Mesendoderm (in vitro differentiated cells): ENCODE results near the gene LUC7L3.
A peak's percentile ranks its signal among the peaks of the same experiment; 100 is the strongest.

Experiments used
- DNase-seq: peaks from one replicate; pipeline ENCODE4 v3.0.0; 2013
- H2AK5ac ChIP-seq: 2 replicates; pipeline ENCODE4 v1.6.1; 2013; ENCODE audit warnings: low read length, inconsistent platforms
- H2BK120ac ChIP-seq: 2 replicates; pipeline ENCODE4 v1.6.1; 2013; ENCODE audit warnings: low read depth, mild to moderate bottlenecking, low read length, moderate library complexity, mixed read lengths
- H2BK15ac ChIP-seq: replicated peaks from 2 replicates; pipeline ENCODE4 v1.6.1; 2013; ENCODE audit warnings: low read depth, mild to moderate bottlenecking, moderate library complexity
- H2BK5ac ChIP-seq: 2 replicates; pipeline ENCODE4 v1.6.1; 2013; ENCODE audit warnings: low read length, inconsistent platforms
- H3K18ac ChIP-seq: 2 replicates; pipeline ENCODE4 v1.6.1; 2013; ENCODE audit warnings: mild to moderate bottlenecking, low read length, mixed read lengths
- H3K23ac ChIP-seq: one replicate; pipeline ENCODE4 v1.6.1; 2013; ENCODE audit warnings: low read length
- H3K27ac ChIP-seq: 2 replicates; pipeline ENCODE4 v1.5.1; 2013; ENCODE audit warnings: low read depth, mild to moderate bottlenecking, inconsistent platforms, low read length, moderate library complexity
- H3K27me3 ChIP-seq: 2 replicates; pipeline ENCODE4 v1.6.1; 2013; ENCODE audit warnings: low read length, control low read depth, mild to moderate bottlenecking, inconsistent platforms; ENCODE audit not compliant: insufficient read depth, poor library complexity
- H3K36me3 ChIP-seq: 2 replicates; pipeline ENCODE4 v1.6.1; 2013; ENCODE audit warnings: low read length, inconsistent platforms; ENCODE audit not compliant: control insufficient read depth, insufficient read depth
- H3K4ac ChIP-seq: one replicate; pipeline ENCODE4 v1.6.1; 2013; ENCODE audit warnings: low read depth, mild to moderate bottlenecking, low read length, moderate library complexity
- H3K4me1 ChIP-seq: 2 replicates; pipeline ENCODE4 v1.6.1; 2013; ENCODE audit warnings: low read depth, low read length, inconsistent platforms; ENCODE audit not compliant: control insufficient read depth
- H3K4me2 ChIP-seq: 2 replicates; pipeline ENCODE4 v1.6.1; 2013; ENCODE audit warnings: low read length
- H3K4me3 ChIP-seq: 2 replicates; pipeline ENCODE4 v1.5.1; 2013; ENCODE audit warnings: mild to moderate bottlenecking, low read length
- H3K56ac ChIP-seq: one replicate; pipeline ENCODE4 v1.6.1; 2013; ENCODE audit warnings: low read length
- H3K79me1 ChIP-seq: 2 replicates; pipeline ENCODE4 v1.6.1; 2013; ENCODE audit warnings: low read length, inconsistent platforms
- H3K79me2 ChIP-seq: 2 replicates; pipeline ENCODE4 v1.6.1; 2013; ENCODE audit warnings: mild to moderate bottlenecking, low read length; ENCODE audit not compliant: control insufficient read depth, insufficient read depth
- H3K9ac ChIP-seq: 2 replicates; pipeline ENCODE4 v1.6.1; 2013; ENCODE audit warnings: low read length, inconsistent platforms
- H4K5ac ChIP-seq: one replicate; pipeline ENCODE4 v1.6.1; 2013; ENCODE audit warnings: low read length
- H4K8ac ChIP-seq: one replicate; pipeline ENCODE4 v1.6.1; 2013; ENCODE audit warnings: low read depth, mild to moderate bottlenecking, control low read depth, low read length, moderate library complexity
- WGBS: extraction: QIAGEN DNeasy Blood & Tissue Kit; methylation state at CpG from one replicate; pipeline ENCODE4 v1.1.7; 2013; ENCODE audit warnings: low lambda C conversion rate, missing lambda C conversion rate; ENCODE audit not compliant: insufficient coverage; ENCODE audit errors: extremely low coverage; 5-methylcytosine and 5-hydroxymethylcytosine counted together

The LUC7L3 gene

DNA sequence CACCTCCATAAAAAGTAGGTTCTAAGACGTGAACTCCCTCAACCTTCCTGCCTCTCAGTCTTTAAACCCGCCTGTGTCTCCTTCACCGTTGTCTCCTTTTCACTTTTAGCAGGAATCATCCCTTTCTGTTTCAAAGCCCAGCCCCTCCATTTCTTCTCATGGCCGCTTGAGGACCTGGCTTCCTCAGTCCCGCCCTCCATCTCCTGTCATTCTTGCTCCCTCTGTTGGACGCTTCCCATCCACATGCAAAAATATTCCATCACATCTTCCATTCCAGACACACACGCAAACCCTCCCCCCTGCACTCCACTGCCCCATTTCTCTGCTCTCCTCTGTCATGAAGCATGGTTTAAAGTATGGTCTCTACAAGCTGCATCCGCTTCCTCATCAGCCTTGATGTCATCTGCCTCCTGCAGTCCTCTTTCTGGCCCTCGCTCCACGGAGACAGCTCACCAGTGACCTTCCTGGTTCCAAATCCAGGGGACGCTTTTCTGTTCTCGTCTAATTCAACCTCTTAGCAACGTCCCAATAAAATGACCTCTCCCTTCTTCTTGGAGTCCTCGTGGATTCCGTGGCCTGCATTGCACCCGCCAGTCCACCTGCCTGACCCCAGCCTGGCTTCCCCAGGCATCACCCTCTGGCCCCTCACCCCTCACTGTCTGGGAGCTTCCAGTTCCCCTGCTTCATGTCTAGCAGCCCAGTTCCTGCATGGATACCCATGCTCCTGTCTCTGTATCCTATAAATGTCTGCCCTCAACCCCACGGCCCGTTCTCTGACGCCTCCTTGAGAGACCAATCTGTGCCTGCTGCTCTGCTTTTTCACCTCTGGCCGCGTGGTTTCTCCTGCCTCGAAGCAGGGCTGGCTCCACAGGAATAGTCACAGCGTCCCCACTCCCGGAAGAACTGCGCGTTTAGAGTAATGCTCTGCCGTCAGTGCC is 37.9 kb upstream of the LUC7L3 start:
- Histone ChIP-seq H3K4me3 (no peak overlapping the region), H3K4me1 (peaks cover 1% of the 10 kb centered on the region), H3K27ac (no peak overlapping the region), H4K5ac (no peak overlapping the region), H3K36me3 (no peaks in the 10 kb centered on the region), H3K23ac (peak overlapping the region; percentile 45), H3K56ac (peak overlapping the region; percentile 60), H3K79me1 (no peaks in the 10 kb centered on the region), H2BK5ac (no peak overlapping the region), H3K27me3 (no peaks in the 10 kb centered on the region), H3K79me2 (no peaks in the 10 kb centered on the region), H3K18ac (no peak overlapping the region), H2BK15ac (no peak overlapping the region), H3K4ac (no peak overlapping the region), H4K8ac (no peak overlapping the region), H3K9ac (no peak overlapping the region), H2BK120ac (no peak overlapping the region), H2AK5ac (no peak overlapping the region), H3K4me2 (no peak overlapping the region)
- peak; percentile 82 for DNase-seq
- WGBS: no CpG with 5 or more reads among the region's 27 CpGs

DNA sequence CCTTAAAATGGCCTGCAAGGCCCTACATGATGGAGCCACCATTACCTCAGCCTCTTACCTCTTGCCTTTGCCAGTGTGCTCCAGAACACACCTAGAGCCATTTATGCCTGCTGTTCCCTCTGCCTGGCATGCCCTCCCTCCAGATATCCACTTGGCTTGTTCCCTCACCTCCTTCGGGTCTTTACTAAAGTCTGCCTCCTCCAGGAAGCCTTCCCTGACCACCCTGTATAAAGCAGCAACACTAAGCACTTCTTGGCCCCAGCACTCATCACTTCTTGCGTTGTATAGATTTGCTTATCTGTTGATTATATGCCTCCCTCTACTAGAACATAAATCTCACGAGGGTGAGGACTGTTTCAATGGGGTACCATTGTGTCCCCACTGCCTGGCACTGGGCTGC is 37.0 kb upstream of the LUC7L3 start:
- DNase-seq: no peak
- Histone ChIP-seq H3K79me2 (no peaks in the 10 kb centered on the region), H4K5ac (no peak overlapping the region), H3K23ac (no peak overlapping the region), H3K18ac (no peak overlapping the region), H3K36me3 (no peaks in the 10 kb centered on the region), H3K9ac (no peak overlapping the region), H3K56ac (no peak overlapping the region), H3K27me3 (no peaks in the 10 kb centered on the region), H2BK120ac (no peak overlapping the region), H2BK5ac (no peak overlapping the region), H3K4ac (no peak overlapping the region), H3K4me1 (peaks cover 1% of the 10 kb centered on the region), H3K4me3 (no peak overlapping the region), H2BK15ac (no peak overlapping the region), H3K4me2 (no peak overlapping the region), H2AK5ac (no peak overlapping the region), H3K79me1 (no peaks in the 10 kb centered on the region), H3K27ac (no peak overlapping the region), H4K8ac (no peak overlapping the region)
- WGBS: no CpG with 5 or more reads among the region's 3 CpGs

DNA sequence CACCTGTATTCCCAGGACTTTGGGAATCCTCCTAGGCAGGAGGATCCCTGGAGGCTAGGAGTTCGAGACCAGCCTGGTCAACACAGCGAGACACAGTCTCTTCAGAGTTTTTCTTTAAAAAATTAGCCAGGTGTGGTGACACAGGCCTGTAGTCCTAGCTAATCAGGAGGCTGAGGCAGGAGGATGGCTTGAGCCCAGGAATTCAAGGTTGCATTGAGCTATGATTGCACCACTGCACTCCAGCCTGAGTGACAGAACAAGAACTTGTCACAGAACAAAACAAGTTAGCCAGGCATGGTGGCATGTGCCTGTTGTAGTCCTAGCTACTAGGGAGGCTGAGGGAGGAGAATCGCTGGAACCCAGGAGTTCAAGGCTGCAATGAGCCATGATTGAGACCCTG is 36.5 kb upstream of the LUC7L3 start:
- Histone ChIP-seq H3K56ac (no peak overlapping the region), H3K27ac (no peak overlapping the region), H3K27me3 (no peaks in the 10 kb centered on the region), H2BK5ac (no peak overlapping the region), H3K36me3 (no peaks in the 10 kb centered on the region), H3K79me1 (no peaks in the 10 kb centered on the region), H3K23ac (no peak overlapping the region), H4K5ac (no peak overlapping the region), H2AK5ac (no peak overlapping the region), H4K8ac (no peak overlapping the region), H3K79me2 (no peaks in the 10 kb centered on the region), H3K9ac (no peak overlapping the region), H3K4me3 (no peak overlapping the region), H3K18ac (no peak overlapping the region), H3K4me2 (no peak overlapping the region), H3K4me1 (peaks cover 1% of the 10 kb centered on the region), H2BK15ac (no peak overlapping the region), H3K4ac (no peak overlapping the region), H2BK120ac (no peak overlapping the region)
- DNase-seq: no peak
- WGBS: no CpG with 5 or more reads among the region's 3 CpGs

DNA sequence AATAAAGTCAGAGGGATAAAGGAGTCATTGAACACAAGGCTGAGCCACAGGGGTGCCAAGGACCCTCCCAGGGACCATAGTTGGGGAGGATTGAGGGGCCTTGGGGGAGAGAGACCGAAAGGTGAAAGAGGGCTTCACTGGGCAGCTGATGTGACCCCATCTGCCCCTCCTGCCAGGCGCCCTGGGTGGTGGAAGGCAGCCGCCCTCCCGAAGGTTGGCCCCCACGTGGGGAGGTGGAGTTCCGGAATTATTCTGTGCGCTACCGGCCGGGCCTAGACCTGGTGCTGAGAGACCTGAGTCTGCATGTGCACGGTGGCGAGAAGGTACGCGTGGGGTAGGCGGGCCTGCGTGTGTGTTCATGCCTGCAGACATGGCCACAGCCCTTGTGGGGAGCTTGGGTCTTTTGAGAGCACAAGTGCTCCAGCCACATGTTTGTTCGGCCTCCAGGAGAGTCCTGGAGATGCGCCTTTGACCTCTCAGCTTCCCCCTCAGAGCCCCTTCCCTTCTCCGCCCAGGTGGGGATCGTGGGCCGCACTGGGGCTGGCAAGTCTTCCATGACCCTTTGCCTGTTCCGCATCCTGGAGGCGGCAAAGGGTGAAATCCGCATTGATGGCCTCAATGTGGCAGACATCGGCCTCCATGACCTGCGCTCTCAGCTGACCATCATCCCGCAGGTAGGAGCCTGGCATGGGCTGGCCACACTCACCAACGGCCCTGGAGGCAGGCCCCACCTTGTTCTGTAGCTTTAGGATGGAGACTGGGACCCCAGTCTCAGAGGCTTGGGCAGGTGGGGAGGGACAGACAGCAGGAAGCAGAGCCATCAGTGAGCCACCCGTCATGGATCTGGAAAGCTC is 35.7 kb upstream of the LUC7L3 start:
- H3K4me1 ChIP-seq: peaks cover 1% of the 10 kb centered on the region
- no peak overlapping the region for H3K9ac ChIP-seq
- no peak overlapping the region for H2BK120ac ChIP-seq
- H2BK15ac ChIP-seq: no peak overlapping the region
- no peak overlapping the region for H4K8ac ChIP-seq
- H3K23ac ChIP-seq: no peak overlapping the region
- H3K56ac ChIP-seq: no peak overlapping the region
- no peak for DNase-seq
- no CpG with 5 or more reads among the region's 28 CpGs for WGBS
- no peak overlapping the region for H3K4ac ChIP-seq
- no peaks in the 10 kb centered on the region for H3K36me3 ChIP-seq
- no peak overlapping the region for H3K4me3 ChIP-seq
- no peaks in the 10 kb centered on the region for H3K79me2 ChIP-seq
- no peak overlapping the region for H4K5ac ChIP-seq
- H3K4me2 ChIP-seq: no peak overlapping the region
- no peak overlapping the region for H3K18ac ChIP-seq
- no peak overlapping the region for H2BK5ac ChIP-seq
- H3K79me1 ChIP-seq: no peaks in the 10 kb centered on the region
- no peak overlapping the region for H3K27ac ChIP-seq
- H2AK5ac ChIP-seq: no peak overlapping the region
- H3K27me3 ChIP-seq: no peaks in the 10 kb centered on the region

DNA sequence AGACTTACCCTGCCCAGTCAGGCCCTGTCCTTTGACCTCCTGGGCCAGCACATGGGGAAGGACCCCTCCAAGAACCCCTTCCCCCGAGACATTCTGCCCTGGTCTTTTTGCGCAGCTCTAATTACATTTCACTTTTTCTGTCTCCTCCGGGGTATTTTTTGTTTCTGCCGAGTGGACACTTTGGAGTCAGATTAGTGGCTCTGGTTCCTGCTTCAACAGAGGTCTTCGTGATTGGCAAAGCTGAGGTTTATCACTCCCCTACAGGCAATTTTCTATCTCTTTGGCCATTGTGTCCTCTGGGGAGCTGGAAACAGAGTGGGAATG is 35.2 kb upstream of the LUC7L3 start:
- H3K79me2 ChIP-seq: no peaks in the 10 kb centered on the region
- no peak overlapping the region for H2BK5ac ChIP-seq
- no peak overlapping the region for H3K18ac ChIP-seq
- H3K36me3 ChIP-seq: no peaks in the 10 kb centered on the region
- no peak overlapping the region for H3K4me3 ChIP-seq
- H3K9ac ChIP-seq: no peak overlapping the region
- no peak overlapping the region for H2BK120ac ChIP-seq
- DNase-seq: no peak
- H3K4ac ChIP-seq: no peak overlapping the region
- H3K4me1 ChIP-seq: peaks cover 1% of the 10 kb centered on the region
- no peak overlapping the region for H3K27ac ChIP-seq
- H4K5ac ChIP-seq: no peak overlapping the region
- H3K79me1 ChIP-seq: no peaks in the 10 kb centered on the region
- no peak overlapping the region for H3K23ac ChIP-seq
- no peak overlapping the region for H3K4me2 ChIP-seq
- no peak overlapping the region for H3K56ac ChIP-seq
- no peak overlapping the region for H2BK15ac ChIP-seq
- no peaks in the 10 kb centered on the region for H3K27me3 ChIP-seq
- H2AK5ac ChIP-seq: no peak overlapping the region
- H4K8ac ChIP-seq: no peak overlapping the region
- no CpG with 5 or more reads among the region's 5 CpGs for WGBS
